K562 (cell line): Measurements from ENCODE around the gene GASK1A. TPM values are rescaled to one million over a fixed set of nuclear protein-coding genes. Genes with fewer than 3 reads are reported as not detected.

Source experiments
- ATAC-seq: fragments of 200-7000 bp; cut with Tn5 transposase; 3 replicates; pipeline ENCODE4 v1.9.1; 2020; ENCODE audit warnings: moderate library complexity
- BruUV-seq: library from RNA; stranded (reverse); fragments of 400-500 nt; replicated peaks from 2 replicates; lab custom pipeline; 2021; lab: Mats Ljungman, UMichigan
- CTCF ChIA-PET: fragments of 300-600 bp; formaldehyde crosslinking; extraction: SDS; loops from one replicate; lab custom pipeline; 2021; ENCODE audit warnings: low intra/inter-chr PET ratio; lab: Yijun Ruan, JAX
- POLR2A ChIA-PET: fragments of 300-600, 350-650 bp; sonication (Branson Sonifier 250); formaldehyde crosslinking; extraction: SDS; loops from one replicate; lab custom pipeline; 2021; ENCODE audit warnings: antibody characterized with exemption, inconsistent platforms; lab: Yijun Ruan, JAX
- DNase-seq, 4 experiments: peaks; one replicate each; pipeline versions ENCODE4 v3.0.0 to v3.0.0-alpha.2; 2011 to 2018; ENCODE audit warnings: low spot score in 3 of 4, mixed read lengths in 3 of 4; ENCODE audit errors: extremely low read depth in 1 of 4
- FAIRE-seq: peaks from 2 replicates; lab custom pipeline; 2011; peaks lifted over from hg19 to GRCh38; lab: Jason Lieb, UNC
- H2AFZ ChIP-seq: 2 replicates; pipeline ENCODE4 v1.6.0; 2011; ENCODE audit warnings: low read depth, low read length, control low read depth, inconsistent platforms
- H3K27ac ChIP-seq: fragments of 200-600 bp; 3 replicates; pipeline ENCODE4 v1.8.0; 2011; ENCODE audit warnings: low read depth, mild to moderate bottlenecking, control low read depth, inconsistent platforms, low read length, moderate library complexity, mixed read lengths; ENCODE audit errors: extremely low read depth
- H3K27me3 ChIP-seq, 2 experiments: fragments of 300-600 bp in 1 of 2; 2 replicates in 1 of 2; 3 replicates in 1 of 2; pipeline versions ENCODE4 v1.6.0 to v1.8.0; 2011; ENCODE audit warnings: inconsistent platforms in 2 of 2, low read length in 2 of 2, mild to moderate bottlenecking in 1 of 2, mixed read lengths in 1 of 2, moderate library complexity in 1 of 2; ENCODE audit not compliant: control insufficient read depth in 2 of 2, insufficient read depth in 2 of 2
- H3K36me3 ChIP-seq: fragments of 300-600 bp; 3 replicates; pipeline ENCODE4 v1.8.0; 2011; ENCODE audit warnings: mild to moderate bottlenecking, low read length, inconsistent platforms; ENCODE audit not compliant: control insufficient read depth, insufficient read depth
- H3K4me1 ChIP-seq, 2 experiments: fragments of 200-600 bp in 1 of 2; replicated peaks in 1 of 2; 2 replicates in 1 of 2; 3 replicates in 1 of 2; pipeline versions ENCODE4 v1.5.1 to v1.8.0; 2011; ENCODE audit warnings: inconsistent platforms in 2 of 2, low read length in 2 of 2, mild to moderate bottlenecking in 1 of 2, mixed read lengths in 1 of 2, moderate library complexity in 1 of 2; ENCODE audit not compliant: control insufficient read depth in 2 of 2, insufficient read depth in 2 of 2
- H3K4me2 ChIP-seq: 2 replicates; pipeline ENCODE4 v1.6.1; 2011; ENCODE audit warnings: low read length, control low read depth, inconsistent platforms, mixed read lengths; ENCODE audit not compliant: insufficient read depth
- H3K4me3 ChIP-seq: fragments of 200-600 bp; sonication (generic), shearing (Covaris generic); 2 replicates; pipeline ENCODE4 v1.5.1; 2016; ENCODE audit warnings: control low read depth, inconsistent platforms
- H3K79me2 ChIP-seq: fragments of 200-600 bp; 3 replicates; pipeline ENCODE4 v1.8.0; 2011; ENCODE audit warnings: low read length, inconsistent platforms; ENCODE audit not compliant: control insufficient read depth, insufficient read depth
- H3K9ac ChIP-seq, 2 experiments: 2 replicates each; pipeline versions ENCODE4 v1.6.0 to v1.6.1; 2011; ENCODE audit warnings: low read depth in 2 of 2, low read length in 2 of 2, control low read depth in 1 of 2, inconsistent platforms in 1 of 2, mild to moderate bottlenecking in 1 of 2, mixed read lengths in 1 of 2; ENCODE audit not compliant: insufficient read depth in 1 of 2
- H3K9me1 ChIP-seq: one replicate; pipeline ENCODE4 v1.6.0; 2011; ENCODE audit warnings: inconsistent platforms, mild to moderate bottlenecking, low read length, moderate library complexity; ENCODE audit not compliant: control insufficient read depth, insufficient read depth
- H3K9me3 ChIP-seq: replicated peaks from 2 replicates; pipeline ENCODE4 v1.5.1; 2011; ENCODE audit warnings: low read depth, low read length, inconsistent platforms; ENCODE audit not compliant: control insufficient read depth, insufficient read depth
- H4K20me1 ChIP-seq: replicated peaks from 2 replicates; pipeline ENCODE4 v1.6.1; 2011; ENCODE audit warnings: low read length, inconsistent platforms, mixed read lengths; ENCODE audit not compliant: control insufficient read depth, insufficient read depth
- CHD4 ChIP-seq: fragments of 200-600 bp; sonication (generic); IDR thresholded peaks from 3 replicates; pipeline ENCODE4 v1.6.1; 2012; ENCODE audit warnings: low read depth, mild to moderate bottlenecking, mixed read lengths, low read length, inconsistent platforms; ENCODE audit not compliant: insufficient read depth, insufficient replicate concordance, poor library complexity, severe bottlenecking
- WGBS: fragments of 100-300 bp; shearing (Covaris generic); methylation state at CpG from one replicate; pipeline ENCODE4 v1.1.6; 2016; ENCODE audit warnings: low coverage, mixed read lengths; ENCODE audit not compliant: insufficient coverage; ENCODE audit errors: missing lambda C conversion rate; 5-methylcytosine and 5-hydroxymethylcytosine counted together
- in situ Hi-C: fragments of 300-500 bp; cut with MboI; formaldehyde crosslinking; loops from 4 replicates; pipeline ENCODE4 v1.15.0; 2018; ENCODE audit warnings: inconsistent platforms, mixed read lengths
- intact Hi-C: fragments of 100-400 bp; cut with micrococcal nuclease; formaldehyde crosslinking; loops from 2 replicates; pipeline ENCODE4 v1.14.2; 2022
- polyA plus RNA-seq, 8 experiments: library from polyadenylated mRNA; depleted of rRNA in 4 of 8; stranded (reverse) in 5 of 8; unstranded in 3 of 8; fragments of >200 nt; fragmentation: Nextera tagmentation in 2 of 8; fragmentation: Illumina TruSeq in 1 of 8; extraction: Ambion mirVana in 2 of 8; extraction: Trizol in 1 of 8; gene quantifications; 2 replicates each; pipeline versions ENCODE4 v1.2.1 to v1.2.3, GENCODE V29; 2011 to 2014; ENCODE audit warnings: inconsistent platforms in 1 of 8, missing spikeins in 1 of 8
- total RNA-seq, 7 experiments: library from RNA; depleted of rRNA in 6 of 7; stranded (reverse); fragments of >200 nt in 6 of 7; fragmentation: Illumina TruSeq in 2 of 7; extraction: Trizol in 2 of 7; gene quantifications; 2 replicates each; pipeline versions ENCODE4 v1.2.1 to v1.2.3, GENCODE V29; 2011 to 2021; ENCODE audit warnings: low replicate concordance in 1 of 7
- TF ChIP-seq, protein P1 (sequence below): sonication (generic); formaldehyde crosslinking; IDR thresholded peaks from 2 replicates; pipeline ENCODE4 v1.4.0; 2020; ENCODE audit warnings: mild to moderate bottlenecking, missing genetic modification reagents
- TF ChIP-seq, protein P2 (sequence below): fragments of 450-650 bp; IDR thresholded peaks from 2 replicates; pipeline ENCODE4 v1.7.0; 2016; ENCODE audit warnings: borderline replicate concordance
- TF ChIP-seq, protein P3 (sequence below), 2 experiments: fragments of 450-650 bp; formaldehyde crosslinking in 1 of 2; IDR thresholded peaks; 2 replicates each; pipeline versions ENCODE4 v1.4.0 to v1.6.1; 2014 to 2020; ENCODE audit warnings: mild to moderate bottlenecking in 2 of 2, borderline replicate concordance in 1 of 2, low read depth in 1 of 2

Gene GASK1A
- total and polyA plus RNA-seq, 9 of the 15 experiments (the other 6 are each of a cell fraction or from before 2014, with no cell fraction given): 0.04 to 0.11 (median 0.05) TPM; not detected in 5

DNA sequence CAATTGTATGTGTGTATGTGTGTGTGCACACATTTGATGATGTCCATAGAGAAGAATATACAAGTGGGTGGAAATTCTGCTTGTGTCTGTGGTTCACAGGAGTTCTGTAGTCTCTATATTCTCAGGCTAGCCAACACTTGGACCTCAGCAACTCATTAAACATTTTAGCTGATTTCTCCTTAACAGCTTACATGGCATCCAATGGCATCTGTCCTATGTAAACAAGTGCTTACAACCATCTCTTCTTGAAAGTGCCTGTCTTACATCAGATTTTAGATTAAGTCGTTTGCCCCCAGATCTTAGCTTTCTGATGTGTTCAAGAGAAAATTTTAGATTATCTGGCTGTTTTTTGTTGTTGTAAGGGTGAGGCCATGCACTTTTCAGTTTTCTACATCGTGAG lies 44.2 kb upstream of the GASK1A start:
- CTCF ChIA-PET: no interaction called here
- TF ChIP-seq, protein P1, sequence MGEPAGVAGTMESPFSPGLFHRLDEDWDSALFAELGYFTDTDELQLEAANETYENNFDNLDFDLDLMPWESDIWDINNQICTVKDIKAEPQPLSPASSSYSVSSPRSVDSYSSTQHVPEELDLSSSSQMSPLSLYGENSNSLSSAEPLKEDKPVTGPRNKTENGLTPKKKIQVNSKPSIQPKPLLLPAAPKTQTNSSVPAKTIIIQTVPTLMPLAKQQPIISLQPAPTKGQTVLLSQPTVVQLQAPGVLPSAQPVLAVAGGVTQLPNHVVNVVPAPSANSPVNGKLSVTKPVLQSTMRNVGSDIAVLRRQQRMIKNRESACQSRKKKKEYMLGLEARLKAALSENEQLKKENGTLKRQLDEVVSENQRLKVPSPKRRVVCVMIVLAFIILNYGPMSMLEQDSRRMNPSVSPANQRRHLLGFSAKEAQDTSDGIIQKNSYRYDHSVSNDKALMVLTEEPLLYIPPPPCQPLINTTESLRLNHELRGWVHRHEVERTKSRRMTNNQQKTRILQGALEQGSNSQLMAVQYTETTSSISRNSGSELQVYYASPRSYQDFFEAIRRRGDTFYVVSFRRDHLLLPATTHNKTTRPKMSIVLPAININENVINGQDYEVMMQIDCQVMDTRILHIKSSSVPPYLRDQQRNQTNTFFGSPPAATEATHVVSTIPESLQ: no peak
- TF ChIP-seq, protein P2, sequence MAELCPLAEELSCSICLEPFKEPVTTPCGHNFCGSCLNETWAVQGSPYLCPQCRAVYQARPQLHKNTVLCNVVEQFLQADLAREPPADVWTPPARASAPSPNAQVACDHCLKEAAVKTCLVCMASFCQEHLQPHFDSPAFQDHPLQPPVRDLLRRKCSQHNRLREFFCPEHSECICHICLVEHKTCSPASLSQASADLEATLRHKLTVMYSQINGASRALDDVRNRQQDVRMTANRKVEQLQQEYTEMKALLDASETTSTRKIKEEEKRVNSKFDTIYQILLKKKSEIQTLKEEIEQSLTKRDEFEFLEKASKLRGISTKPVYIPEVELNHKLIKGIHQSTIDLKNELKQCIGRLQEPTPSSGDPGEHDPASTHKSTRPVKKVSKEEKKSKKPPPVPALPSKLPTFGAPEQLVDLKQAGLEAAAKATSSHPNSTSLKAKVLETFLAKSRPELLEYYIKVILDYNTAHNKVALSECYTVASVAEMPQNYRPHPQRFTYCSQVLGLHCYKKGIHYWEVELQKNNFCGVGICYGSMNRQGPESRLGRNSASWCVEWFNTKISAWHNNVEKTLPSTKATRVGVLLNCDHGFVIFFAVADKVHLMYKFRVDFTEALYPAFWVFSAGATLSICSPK: no peak
- TF ChIP-seq CHD4: no peak
- TF ChIP-seq, protein P3, sequence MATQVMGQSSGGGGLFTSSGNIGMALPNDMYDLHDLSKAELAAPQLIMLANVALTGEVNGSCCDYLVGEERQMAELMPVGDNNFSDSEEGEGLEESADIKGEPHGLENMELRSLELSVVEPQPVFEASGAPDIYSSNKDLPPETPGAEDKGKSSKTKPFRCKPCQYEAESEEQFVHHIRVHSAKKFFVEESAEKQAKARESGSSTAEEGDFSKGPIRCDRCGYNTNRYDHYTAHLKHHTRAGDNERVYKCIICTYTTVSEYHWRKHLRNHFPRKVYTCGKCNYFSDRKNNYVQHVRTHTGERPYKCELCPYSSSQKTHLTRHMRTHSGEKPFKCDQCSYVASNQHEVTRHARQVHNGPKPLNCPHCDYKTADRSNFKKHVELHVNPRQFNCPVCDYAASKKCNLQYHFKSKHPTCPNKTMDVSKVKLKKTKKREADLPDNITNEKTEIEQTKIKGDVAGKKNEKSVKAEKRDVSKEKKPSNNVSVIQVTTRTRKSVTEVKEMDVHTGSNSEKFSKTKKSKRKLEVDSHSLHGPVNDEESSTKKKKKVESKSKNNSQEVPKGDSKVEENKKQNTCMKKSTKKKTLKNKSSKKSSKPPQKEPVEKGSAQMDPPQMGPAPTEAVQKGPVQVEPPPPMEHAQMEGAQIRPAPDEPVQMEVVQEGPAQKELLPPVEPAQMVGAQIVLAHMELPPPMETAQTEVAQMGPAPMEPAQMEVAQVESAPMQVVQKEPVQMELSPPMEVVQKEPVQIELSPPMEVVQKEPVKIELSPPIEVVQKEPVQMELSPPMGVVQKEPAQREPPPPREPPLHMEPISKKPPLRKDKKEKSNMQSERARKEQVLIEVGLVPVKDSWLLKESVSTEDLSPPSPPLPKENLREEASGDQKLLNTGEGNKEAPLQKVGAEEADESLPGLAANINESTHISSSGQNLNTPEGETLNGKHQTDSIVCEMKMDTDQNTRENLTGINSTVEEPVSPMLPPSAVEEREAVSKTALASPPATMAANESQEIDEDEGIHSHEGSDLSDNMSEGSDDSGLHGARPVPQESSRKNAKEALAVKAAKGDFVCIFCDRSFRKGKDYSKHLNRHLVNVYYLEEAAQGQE (IDR thresholded peaks at IDR 0.05; ENCODE audit: borderline replicate concordance): peak; percentile 12; the same call in 1 of the 2 replicates
- TF ChIP-seq, protein P3 (CRISPR knock-in tag; IDR thresholded peaks at IDR 0.05; ENCODE audit: low read depth): no peak
- in situ Hi-C loops: no loop called here

More for the DNA sequence above, 44.2 kb upstream of the GASK1A start:
- POLR2A ChIA-PET: interaction anchor here (0.5 to 0.7 kb wide), 2 partner anchors 99 to 1127 kb away, joined by 3 to 4 read pairs; no protein-coding TSS in a partner anchor
- H3K4me3 ChIP-seq: no peak overlapping the region
- no peak for DNase-seq
- ATAC-seq: no peak
- no peak for FAIRE-seq
- H3K9me3 ChIP-seq: no peaks in the 10 kb centered on the region
- H3K36me3 ChIP-seq: no peaks in the 10 kb centered on the region
- H3K27me3 ChIP-seq: peaks cover 6 to 21% of the 10 kb centered on the region in 2 experiments; a peak in 3 of 5 replicates
- H2AFZ ChIP-seq: no peak overlapping the region
- intact Hi-C loops: no loop called here
- H3K4me1 ChIP-seq: peaks cover 0 to 6% of the 10 kb centered on the region in 2 experiments; a peak in 2 of 5 replicates
- H3K79me2 ChIP-seq: no peaks in the 10 kb centered on the region
- BruUV-seq: no TSS peak
- no peak overlapping the region for H3K4me2 ChIP-seq
- no peaks in the 10 kb centered on the region for H4K20me1 ChIP-seq
- no peak overlapping the region for H3K9ac ChIP-seq
- 3% methylated on average over 2 of the region's 2 CpGs for WGBS
- H3K9me1 ChIP-seq: no peaks in the 10 kb centered on the region
- no peak overlapping the region for H3K27ac ChIP-seq
